Neural progenitor cell (in vitro differentiated cells): ENCODE data around the gene AHRR. TPM values are rescaled to one million over a fixed set of nuclear protein-coding genes. Genes with fewer than 3 reads are reported as not detected.

Source experiments
- DNase-seq: peaks from one replicate; pipeline ENCODE4 v3.0.0-alpha.2; 2016; ENCODE audit warnings: low spot score
- H2AFZ ChIP-seq: fragments of 200-600 bp; sonication (generic); replicated peaks from 2 replicates; pipeline ENCODE4 v1.6.1; 2016; ENCODE audit warnings: antibody characterized with exemption
- H3F3A ChIP-seq: fragments of 200-600 bp; sonication (generic); 2 replicates; pipeline ENCODE4 v1.6.1; 2016; ENCODE audit warnings: antibody characterized with exemption, low read depth
- H3K27ac ChIP-seq: fragments of 200-600 bp; sonication (generic); 2 replicates; pipeline ENCODE4 v1.5.1; 2016; ENCODE audit warnings: mild to moderate bottlenecking
- H3K27me3 ChIP-seq: fragments of 200-600 bp; sonication (generic); 2 replicates; pipeline ENCODE4 v1.6.1; 2016; ENCODE audit warnings: mild to moderate bottlenecking, moderate library complexity
- H3K36me3 ChIP-seq: fragments of 200-600 bp; sonication (generic); 2 replicates; pipeline ENCODE4 v1.5.1; 2016
- H3K4me1 ChIP-seq: fragments of 200-600 bp; sonication (generic); 2 replicates; pipeline ENCODE4 v1.6.1; 2016; ENCODE audit warnings: mixed run types
- H3K4me2 ChIP-seq: fragments of 200-600 bp; sonication (generic); 2 replicates; pipeline ENCODE4 v1.6.1; 2016
- H3K4me3 ChIP-seq: fragments of 200-600 bp; sonication (generic); 2 replicates; pipeline ENCODE4 v1.5.1; 2016
- H3K79me2 ChIP-seq: fragments of 200-600 bp; sonication (generic); 2 replicates; pipeline ENCODE4 v1.6.1; 2016; ENCODE audit warnings: low read depth
- H3K9ac ChIP-seq: fragments of 200-600 bp; sonication (generic); 2 replicates; pipeline ENCODE4 v1.6.1; 2016
- H3K9me3 ChIP-seq: fragments of 200-600 bp; sonication (generic); 2 replicates; pipeline ENCODE4 v1.5.1; 2016; ENCODE audit warnings: low read depth
- H4K20me1 ChIP-seq: fragments of 200-600 bp; sonication (generic); 2 replicates; pipeline ENCODE4 v1.6.1; 2016; ENCODE audit warnings: low read depth
- H3K27ac Mint-ChIP-seq: 3 replicates; pipeline ENCODE4 v1.8.0; 2021; ENCODE audit warnings: mixed read lengths
- H3K27me3 Mint-ChIP-seq: 2 replicates; pipeline ENCODE4 v1.8.0; 2022; ENCODE audit warnings: low read depth, mild to moderate bottlenecking, inconsistent platforms, moderate library complexity, mixed read lengths; ENCODE audit not compliant: insufficient read depth
- H3K36me3 Mint-ChIP-seq: 3 replicates; pipeline ENCODE4 v1.8.0; 2021; ENCODE audit warnings: mixed read lengths
- H3K4me1 Mint-ChIP-seq: 3 replicates; pipeline ENCODE4 v1.8.0; 2021; ENCODE audit warnings: mixed read lengths
- H3K4me3 Mint-ChIP-seq: 3 replicates; pipeline ENCODE4 v1.8.0; 2021; ENCODE audit warnings: mild to moderate bottlenecking, moderate library complexity, mixed read lengths
- H3K9me3 Mint-ChIP-seq: 3 replicates; pipeline ENCODE4 v1.8.0; 2020; ENCODE audit warnings: mixed read lengths
- CTCF ChIP-seq: fragments of 200-600 bp; sonication (generic); IDR thresholded peaks from 2 replicates; pipeline ENCODE4 v1.5.1; 2017; ENCODE audit warnings: antibody characterized with exemption, mild to moderate bottlenecking
- EZH2 ChIP-seq: fragments of 200-600 bp; sonication (generic); IDR thresholded peaks from 2 replicates; pipeline ENCODE4 v1.6.1; 2017; ENCODE audit warnings: antibody characterized with exemption, mild to moderate bottlenecking, moderate library complexity
- EZH2phosphoT487 ChIP-seq: fragments of 200-600 bp; sonication (generic); IDR thresholded peaks from 2 replicates; pipeline ENCODE4 v1.6.1; 2017; ENCODE audit warnings: antibody characterized with exemption
- total RNA-seq: library from RNA; depleted of rRNA; stranded (reverse); fragments of >200 nt; gene quantifications from 2 replicates; pipeline ENCODE4 v1.2.3, GENCODE V29; 2015; ENCODE audit warnings: low replicate concordance

AHRR gene
- total RNA-seq, 1 donor from 2014 or later: 0.34 TPM

- Mint-ChIP-seq H3K9me3 (no peaks in the 10 kb centered on the region), H3K27ac (no peak overlapping the region), H3K4me3 (no peak overlapping the region), H3K27me3 (no peaks in the 10 kb centered on the region), H3K36me3 (no peaks in the 10 kb centered on the region), H3K4me1 (peaks cover 3% of the 10 kb centered on the region)
- peaks cover 12% of the 10 kb centered on the region for H3K27me3 ChIP-seq
- H2AFZ ChIP-seq: no peak overlapping the region
- no peak overlapping the region for H3K9ac ChIP-seq
- no peaks in the 10 kb centered on the region for H3K79me2 ChIP-seq
- no peaks in the 10 kb centered on the region for H3K4me1 ChIP-seq
- H3K4me2 ChIP-seq: no peak overlapping the region
- TF ChIP-seq CTCF (no peak), EZH2 (no peak), EZH2phosphoT487 (no peak)
- no peak overlapping the region for H3K27ac ChIP-seq
- no peak overlapping the region for H3K4me3 ChIP-seq
- H3K36me3 ChIP-seq: no peaks in the 10 kb centered on the region
- H4K20me1 ChIP-seq: no peaks in the 10 kb centered on the region
- no peaks in the 10 kb centered on the region for H3F3A ChIP-seq
- H3K9me3 ChIP-seq: no peaks in the 10 kb centered on the region
- no peak for DNase-seq
These were observed 13.6 kb downstream of the AHRR start for GRCh38 chr5:334903-335739.

DNA sequence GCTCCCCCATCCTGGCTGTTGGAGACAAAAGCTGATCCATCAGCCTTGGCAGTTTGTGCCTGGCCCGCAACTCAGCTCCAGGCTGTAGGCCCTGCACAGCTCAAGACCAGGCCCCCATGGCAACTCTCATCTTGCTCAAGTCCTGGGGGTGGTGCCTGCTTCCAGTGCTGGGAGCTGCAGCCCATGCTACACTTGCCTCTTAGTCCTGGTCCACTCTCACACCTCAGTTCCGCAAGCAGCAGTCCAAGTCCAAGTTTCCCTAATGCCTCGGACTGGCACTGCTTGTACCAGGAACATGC lies 14.2 kb downstream of the AHRR start:
- H2AFZ ChIP-seq: no peak overlapping the region
- DNase-seq: no peak
- no peak overlapping the region for H3K4me2 ChIP-seq

GRCh38 chr5:337563-338130 lies 16.1 kb downstream of the AHRR start:
- peaks cover 3% of the 10 kb centered on the region for H3K4me1 Mint-ChIP-seq
- H2AFZ ChIP-seq: peak overlapping the region; percentile 86
- no peak overlapping the region for H3K4me3 Mint-ChIP-seq
- no peaks in the 10 kb centered on the region for H3K9me3 ChIP-seq
- DNase-seq: peak; percentile 70
- TF ChIP-seq CTCF (peak; percentile 62), EZH2phosphoT487 (no peak), EZH2 (no peak)
- peaks cover 1% of the 10 kb centered on the region for H3K9me3 Mint-ChIP-seq
- H3K4me3 ChIP-seq: no peak overlapping the region
- no peaks in the 10 kb centered on the region for H3K36me3 ChIP-seq
- H4K20me1 ChIP-seq: no peaks in the 10 kb centered on the region
- H3F3A ChIP-seq: no peaks in the 10 kb centered on the region
- no peak overlapping the region for H3K27ac Mint-ChIP-seq
- H3K79me2 ChIP-seq: no peaks in the 10 kb centered on the region
- no peak overlapping the region for H3K27ac ChIP-seq
- no peak overlapping the region for H3K4me2 ChIP-seq
- H3K4me1 ChIP-seq: no peaks in the 10 kb centered on the region
- H3K27me3 ChIP-seq: peaks cover 24% of the 10 kb centered on the region
- H3K9ac ChIP-seq: no peak overlapping the region
- H3K27me3 Mint-ChIP-seq: peaks cover 3% of the 10 kb centered on the region
- H3K36me3 Mint-ChIP-seq: no peaks in the 10 kb centered on the region

More for the DNA sequence above, 14.2 kb downstream of the AHRR start:
- no peak overlapping the region for H3K4me3 ChIP-seq
- H3K9ac ChIP-seq: no peak overlapping the region
- peaks cover 12% of the 10 kb centered on the region for H3K27me3 ChIP-seq
- no peaks in the 10 kb centered on the region for H3K9me3 ChIP-seq
- no peak overlapping the region for H3K4me3 Mint-ChIP-seq
- H3F3A ChIP-seq: no peaks in the 10 kb centered on the region
- no peaks in the 10 kb centered on the region for H3K4me1 ChIP-seq
- H3K4me1 Mint-ChIP-seq: peaks cover 3% of the 10 kb centered on the region
- no peaks in the 10 kb centered on the region for H4K20me1 ChIP-seq
- no peaks in the 10 kb centered on the region for H3K79me2 ChIP-seq
- H3K9me3 Mint-ChIP-seq: no peaks in the 10 kb centered on the region
- no peak overlapping the region for H3K27ac ChIP-seq
- H3K36me3 ChIP-seq: no peaks in the 10 kb centered on the region
- no peaks in the 10 kb centered on the region for H3K27me3 Mint-ChIP-seq
- H3K36me3 Mint-ChIP-seq: no peaks in the 10 kb centered on the region
- TF ChIP-seq EZH2phosphoT487 (no peak), EZH2 (no peak), CTCF (no peak)
- H3K27ac Mint-ChIP-seq: no peak overlapping the region
